ENCODE data around the gene KRT4. TPM values are rescaled to one million over a fixed set of nuclear protein-coding genes. Genes with fewer than 3 reads are reported as not detected.

KRT4 gene
- polyA plus RNA-seq, 1 donor from 2014 or later = not detected

DNA sequence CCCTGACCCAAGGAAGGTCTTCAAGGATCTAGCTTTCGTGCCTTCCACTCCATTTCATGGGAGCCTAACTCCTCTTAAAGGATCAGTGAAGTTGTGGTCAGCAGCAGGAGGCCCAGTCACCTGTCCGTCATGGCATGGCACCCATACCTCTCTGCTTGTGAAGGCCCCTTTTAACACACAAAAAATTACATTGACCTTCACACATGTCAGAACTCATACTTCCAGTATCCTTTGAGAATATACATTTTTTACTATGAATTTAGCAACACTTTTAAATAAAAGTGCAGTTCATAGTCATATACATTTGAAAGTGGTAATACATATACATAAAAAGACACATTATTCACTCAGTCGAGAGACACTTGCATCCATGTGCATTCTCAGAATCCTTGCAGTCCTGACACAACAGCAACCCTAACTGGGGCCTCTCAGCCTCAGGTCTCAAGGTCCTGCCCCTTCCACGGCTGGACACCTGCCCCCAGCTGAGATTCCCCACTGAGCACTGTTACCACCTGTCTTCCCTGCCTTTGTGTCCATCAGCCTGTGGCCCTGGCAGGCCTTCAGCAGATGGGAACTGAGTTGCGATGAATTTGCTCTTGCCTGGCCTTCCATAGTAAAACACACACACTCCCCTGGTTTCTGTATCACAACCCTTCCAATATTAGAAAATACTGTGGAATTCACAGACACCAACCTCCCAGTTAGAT lies 14.3 kb downstream of the KRT4 start:
- Histone ChIP-seq H3K4me3 (ENCODE audit: low read length) (no peak overlapping the region), H3K4me2 (ENCODE audit: low read length) (no peak overlapping the region), H3K36me3 (ENCODE audit: insufficient read depth, low read length) (no peaks in the 10 kb centered on the region), H3K9me3 (ENCODE audit: low read length) (no peaks in the 10 kb centered on the region), H3K27me3 (ENCODE audit: insufficient read depth, low read depth, low read length) (no peaks in the 10 kb centered on the region), H3K27ac (ENCODE audit: low read length) (no peak overlapping the region), H3K9ac (ENCODE audit: low read length) (no peak overlapping the region), H2AFZ (ENCODE audit: low read depth, low read length) (no peak overlapping the region), H3K9me2 (ENCODE audit: insufficient read depth, low read length) (no peaks in the 10 kb centered on the region), H3K79me2 (replicated peaks; ENCODE audit: insufficient read depth, low read length) (no peaks in the 10 kb centered on the region), H3F3A (ENCODE audit: insufficient read depth, low read length, poor library complexity, severe bottlenecking) (no peaks in the 10 kb centered on the region), H4K20me1 (ENCODE audit: insufficient read depth) (no peaks in the 10 kb centered on the region)
- TF ChIP-seq POLR2AphosphoS5 (IDR thresholded peaks at IDR 0.05) (no peak), SMC3 (conservative IDR thresholded peaks at IDR 0.05; ENCODE audit: poor library complexity) (no peak), TAF1 (IDR thresholded peaks at IDR 0.05; ENCODE audit: low read depth) (no peak), RAD21 (conservative IDR thresholded peaks at IDR 0.05) (no peak), MXI1 (conservative IDR thresholded peaks at IDR 0.05; ENCODE audit: poor library complexity, severe bottlenecking) (no peak), EZH2 (IDR thresholded peaks at IDR 0.05; ENCODE audit: borderline replicate concordance, insufficient read depth, low read length, poor library complexity, severe bottlenecking) (no peak), EP300 (conservative IDR thresholded peaks at IDR 0.05; ENCODE audit: poor library complexity, severe bottlenecking) (no peak)
- TF ChIP-seq, protein P1, sequence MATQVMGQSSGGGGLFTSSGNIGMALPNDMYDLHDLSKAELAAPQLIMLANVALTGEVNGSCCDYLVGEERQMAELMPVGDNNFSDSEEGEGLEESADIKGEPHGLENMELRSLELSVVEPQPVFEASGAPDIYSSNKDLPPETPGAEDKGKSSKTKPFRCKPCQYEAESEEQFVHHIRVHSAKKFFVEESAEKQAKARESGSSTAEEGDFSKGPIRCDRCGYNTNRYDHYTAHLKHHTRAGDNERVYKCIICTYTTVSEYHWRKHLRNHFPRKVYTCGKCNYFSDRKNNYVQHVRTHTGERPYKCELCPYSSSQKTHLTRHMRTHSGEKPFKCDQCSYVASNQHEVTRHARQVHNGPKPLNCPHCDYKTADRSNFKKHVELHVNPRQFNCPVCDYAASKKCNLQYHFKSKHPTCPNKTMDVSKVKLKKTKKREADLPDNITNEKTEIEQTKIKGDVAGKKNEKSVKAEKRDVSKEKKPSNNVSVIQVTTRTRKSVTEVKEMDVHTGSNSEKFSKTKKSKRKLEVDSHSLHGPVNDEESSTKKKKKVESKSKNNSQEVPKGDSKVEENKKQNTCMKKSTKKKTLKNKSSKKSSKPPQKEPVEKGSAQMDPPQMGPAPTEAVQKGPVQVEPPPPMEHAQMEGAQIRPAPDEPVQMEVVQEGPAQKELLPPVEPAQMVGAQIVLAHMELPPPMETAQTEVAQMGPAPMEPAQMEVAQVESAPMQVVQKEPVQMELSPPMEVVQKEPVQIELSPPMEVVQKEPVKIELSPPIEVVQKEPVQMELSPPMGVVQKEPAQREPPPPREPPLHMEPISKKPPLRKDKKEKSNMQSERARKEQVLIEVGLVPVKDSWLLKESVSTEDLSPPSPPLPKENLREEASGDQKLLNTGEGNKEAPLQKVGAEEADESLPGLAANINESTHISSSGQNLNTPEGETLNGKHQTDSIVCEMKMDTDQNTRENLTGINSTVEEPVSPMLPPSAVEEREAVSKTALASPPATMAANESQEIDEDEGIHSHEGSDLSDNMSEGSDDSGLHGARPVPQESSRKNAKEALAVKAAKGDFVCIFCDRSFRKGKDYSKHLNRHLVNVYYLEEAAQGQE (IDR thresholded peaks at IDR 0.05; ENCODE audit: borderline replicate concordance) = no peak
- TF ChIP-seq, protein P2, sequence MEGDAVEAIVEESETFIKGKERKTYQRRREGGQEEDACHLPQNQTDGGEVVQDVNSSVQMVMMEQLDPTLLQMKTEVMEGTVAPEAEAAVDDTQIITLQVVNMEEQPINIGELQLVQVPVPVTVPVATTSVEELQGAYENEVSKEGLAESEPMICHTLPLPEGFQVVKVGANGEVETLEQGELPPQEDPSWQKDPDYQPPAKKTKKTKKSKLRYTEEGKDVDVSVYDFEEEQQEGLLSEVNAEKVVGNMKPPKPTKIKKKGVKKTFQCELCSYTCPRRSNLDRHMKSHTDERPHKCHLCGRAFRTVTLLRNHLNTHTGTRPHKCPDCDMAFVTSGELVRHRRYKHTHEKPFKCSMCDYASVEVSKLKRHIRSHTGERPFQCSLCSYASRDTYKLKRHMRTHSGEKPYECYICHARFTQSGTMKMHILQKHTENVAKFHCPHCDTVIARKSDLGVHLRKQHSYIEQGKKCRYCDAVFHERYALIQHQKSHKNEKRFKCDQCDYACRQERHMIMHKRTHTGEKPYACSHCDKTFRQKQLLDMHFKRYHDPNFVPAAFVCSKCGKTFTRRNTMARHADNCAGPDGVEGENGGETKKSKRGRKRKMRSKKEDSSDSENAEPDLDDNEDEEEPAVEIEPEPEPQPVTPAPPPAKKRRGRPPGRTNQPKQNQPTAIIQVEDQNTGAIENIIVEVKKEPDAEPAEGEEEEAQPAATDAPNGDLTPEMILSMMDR (IDR thresholded peaks at IDR 0.05; ENCODE audit: poor library complexity, severe bottlenecking) = no peak

DNA sequence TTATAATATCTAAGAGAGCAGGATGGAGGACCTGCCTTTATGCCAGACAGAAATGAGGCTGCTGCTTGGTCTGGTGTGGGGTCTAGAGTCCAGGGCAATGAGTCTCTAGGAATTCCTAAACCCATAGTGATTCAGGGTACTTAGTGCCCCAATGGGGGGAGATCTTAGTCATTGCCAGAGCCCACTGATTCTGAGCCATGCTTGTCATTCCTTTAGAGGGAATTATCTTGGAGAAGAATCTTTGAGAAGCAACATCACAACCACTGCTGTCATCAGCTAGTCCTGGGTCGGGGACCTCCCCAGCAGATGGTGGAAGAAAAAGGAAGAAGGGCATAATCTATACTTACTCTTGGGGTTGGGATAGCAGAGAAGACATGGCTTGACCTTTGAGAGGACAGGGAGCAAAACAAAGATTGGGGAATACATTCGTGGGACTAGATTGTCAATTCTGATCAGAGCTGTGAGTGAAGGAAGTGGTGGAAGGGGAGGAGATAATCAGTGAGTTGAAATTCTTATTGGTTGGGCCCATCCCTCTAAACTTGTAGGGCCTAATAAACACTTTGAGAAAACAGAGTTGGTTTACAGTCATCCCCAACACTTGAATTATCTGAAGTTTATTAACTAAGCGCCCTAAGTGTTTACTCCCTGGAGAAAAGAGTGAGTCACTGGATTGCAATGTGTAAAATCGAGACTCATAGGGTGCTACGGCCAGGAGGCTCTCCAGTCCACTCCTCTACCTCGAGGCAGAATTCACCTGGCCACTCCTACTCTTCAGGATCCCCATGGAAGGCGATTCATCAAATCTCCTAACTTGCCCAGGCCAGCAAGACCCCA lies 15.0 kb downstream of the KRT4 start:
- no peaks in the 10 kb centered on the region for H3K27me3 ChIP-seq (ENCODE audit: insufficient read depth, low read depth, low read length)
- no peaks in the 10 kb centered on the region for H3K9me2 ChIP-seq (ENCODE audit: insufficient read depth, low read length)
- no peak overlapping the region for H3K4me2 ChIP-seq (ENCODE audit: low read length)
- no peak overlapping the region for H3K9ac ChIP-seq (ENCODE audit: low read length)
- no peaks in the 10 kb centered on the region for H3K79me2 ChIP-seq (replicated peaks; ENCODE audit: insufficient read depth, low read length)
- no peak overlapping the region for H2AFZ ChIP-seq (ENCODE audit: low read depth, low read length)
- H3K9me3 ChIP-seq (ENCODE audit: low read length) = no peaks in the 10 kb centered on the region
- no peaks in the 10 kb centered on the region for H4K20me1 ChIP-seq (ENCODE audit: insufficient read depth)
- H3K36me3 ChIP-seq (ENCODE audit: insufficient read depth, low read length) = no peaks in the 10 kb centered on the region
- TF ChIP-seq, protein P2 (IDR thresholded peaks at IDR 0.05; ENCODE audit: poor library complexity, severe bottlenecking) = no peak
- TF ChIP-seq RAD21 (conservative IDR thresholded peaks at IDR 0.05) = no peak
- no peak for TF ChIP-seq TAF1 (IDR thresholded peaks at IDR 0.05; ENCODE audit: low read depth)
- TF ChIP-seq EZH2 (IDR thresholded peaks at IDR 0.05; ENCODE audit: borderline replicate concordance, insufficient read depth, low read length, poor library complexity, severe bottlenecking) = no peak
- TF ChIP-seq EP300 (conservative IDR thresholded peaks at IDR 0.05; ENCODE audit: poor library complexity, severe bottlenecking) = no peak
- no peak for TF ChIP-seq SMC3 (conservative IDR thresholded peaks at IDR 0.05; ENCODE audit: poor library complexity)
- no peak overlapping the region for H3K4me3 ChIP-seq (ENCODE audit: low read length)
- H3F3A ChIP-seq (ENCODE audit: insufficient read depth, low read length, poor library complexity, severe bottlenecking) = no peaks in the 10 kb centered on the region
- H3K27ac ChIP-seq (ENCODE audit: low read length) = no peak overlapping the region

Data from neural cell (in vitro differentiated cells).